HEK293T (cell line): ENCODE results near the gene EPB41L4B.

Experiments
- CTCF ChIA-PET: fragments of 350-600 bp; formaldehyde crosslinking; extraction: SDS; loops from one replicate; lab custom pipeline; 2021; ENCODE audit warnings: antibody characterized with exemption, inconsistent platforms; lab: Yijun Ruan, JAX
- POLR2A ChIA-PET: fragments of 350-600 bp; formaldehyde crosslinking; extraction: SDS; loops from one replicate; lab custom pipeline; 2020; ENCODE audit warnings: antibody characterized with exemption, inconsistent platforms; lab: Yijun Ruan, JAX
- DNase-seq: peaks from one replicate; pipeline ENCODE4 v3.0.0; 2012; ENCODE audit warnings: mixed read lengths; ENCODE audit errors: extremely low spot score
- ARNT ChIP-seq: fragments of 450-650 bp; IDR thresholded peaks from 2 replicates; pipeline ENCODE4 v1.6.1; 2017; ENCODE audit warnings: mild to moderate bottlenecking
- BHLHE40 ChIP-seq: fragments of 450-650 bp; IDR thresholded peaks from 2 replicates; pipeline ENCODE4 v1.6.1; 2016; ENCODE audit warnings: mild to moderate bottlenecking, moderate library complexity, borderline replicate concordance
- CTBP1 ChIP-seq: fragments of 450-650 bp; IDR thresholded peaks from 2 replicates; pipeline ENCODE4 v1.6.1; 2016; ENCODE audit warnings: borderline replicate concordance
- ELF4 ChIP-seq: fragments of 450-650 bp; IDR thresholded peaks from 2 replicates; pipeline ENCODE4 v1.6.1; 2017; ENCODE audit warnings: antibody characterized with exemption
- FOXA1 ChIP-seq: fragments of 450-650 bp; IDR thresholded peaks from 2 replicates; pipeline ENCODE4 v1.6.1; 2016; ENCODE audit warnings: mild to moderate bottlenecking
- FOXK2 ChIP-seq: fragments of 450-650 bp; IDR thresholded peaks from 2 replicates; pipeline ENCODE4 v1.6.1; 2016; ENCODE audit warnings: mild to moderate bottlenecking
- FOXM1 ChIP-seq: fragments of 450-650 bp; IDR thresholded peaks from 2 replicates; pipeline ENCODE4 v1.6.1; 2017; ENCODE audit warnings: mild to moderate bottlenecking, borderline replicate concordance
- HDGF ChIP-seq: fragments of 450-650 bp; IDR thresholded peaks from 2 replicates; pipeline ENCODE4 v1.6.1; 2017; ENCODE audit warnings: antibody characterized with exemption, borderline replicate concordance
- L3MBTL2 ChIP-seq: fragments of 450-650 bp; conservative IDR thresholded peaks from 2 replicates; pipeline ENCODE4 v1.6.1; 2016; ENCODE audit warnings: mild to moderate bottlenecking
- LEF1 ChIP-seq: fragments of 450-650 bp; IDR thresholded peaks from 2 replicates; pipeline ENCODE4 v1.6.1; 2017; ENCODE audit warnings: mild to moderate bottlenecking, borderline replicate concordance
- NFRKB ChIP-seq: fragments of 450-650 bp; IDR thresholded peaks from 2 replicates; pipeline ENCODE4 v1.6.1; 2016; ENCODE audit warnings: mild to moderate bottlenecking, moderate library complexity
- SP1 ChIP-seq: fragments of 450-650 bp; IDR thresholded peaks from 2 replicates; pipeline ENCODE4 v1.6.1; 2017
- SUZ12 ChIP-seq: fragments of 450-650 bp; IDR thresholded peaks from 2 replicates; pipeline ENCODE4 v1.6.1; 2016; ENCODE audit warnings: mild to moderate bottlenecking
- TARDBP ChIP-seq: fragments of 450-650 bp; IDR thresholded peaks from 2 replicates; pipeline ENCODE4 v1.6.1; 2016
- ZNF384 ChIP-seq: fragments of 450-650 bp; IDR thresholded peaks from 2 replicates; pipeline ENCODE4 v1.6.1; 2016
- TF ChIP-seq, protein P1 (sequence below): fragments of 450-650 bp; IDR thresholded peaks from 2 replicates; pipeline ENCODE4 v1.6.1; 2016

EPB41L4B gene

DNA sequence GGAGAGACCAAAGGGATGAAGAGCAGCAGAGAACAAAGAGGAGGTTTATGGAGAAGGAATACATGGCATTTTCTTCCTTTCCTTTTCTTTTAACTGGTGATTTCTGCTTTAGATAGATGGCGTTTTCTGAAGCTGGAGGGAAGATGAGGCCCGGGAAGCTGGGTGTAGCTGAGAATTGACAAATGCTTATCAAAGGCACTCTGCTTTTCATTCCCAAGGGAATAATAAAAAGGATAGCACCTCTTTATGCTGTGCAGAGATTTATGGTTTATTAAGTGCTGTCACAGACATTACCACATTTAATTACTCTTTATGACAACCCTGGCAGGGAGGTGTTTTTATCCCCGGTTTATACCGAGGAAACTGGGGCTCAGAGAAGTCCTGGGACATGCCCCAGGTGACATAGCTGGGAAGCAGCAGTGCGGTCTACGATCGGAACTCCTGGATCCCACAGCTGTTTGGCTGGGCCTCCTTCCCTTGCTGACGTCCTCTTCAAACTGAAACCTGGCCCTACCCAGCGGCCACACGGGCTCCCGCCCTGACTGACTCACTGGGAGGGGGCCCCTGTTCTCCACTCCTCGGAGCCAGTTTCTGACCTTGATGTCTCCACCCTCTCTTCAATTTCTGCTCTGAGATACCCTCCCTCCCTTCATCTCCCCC is 8.2 kb upstream of the EPB41L4B start:
- CTCF ChIA-PET, result interaction anchor here (0.7 kb wide), 1 partner anchor 11 kb away, joined by 3 read pairs; no protein-coding TSS in a partner anchor
- TF ChIP-seq ARNT (no peak), FOXM1 (no peak)
- TF ChIP-seq, protein P1, sequence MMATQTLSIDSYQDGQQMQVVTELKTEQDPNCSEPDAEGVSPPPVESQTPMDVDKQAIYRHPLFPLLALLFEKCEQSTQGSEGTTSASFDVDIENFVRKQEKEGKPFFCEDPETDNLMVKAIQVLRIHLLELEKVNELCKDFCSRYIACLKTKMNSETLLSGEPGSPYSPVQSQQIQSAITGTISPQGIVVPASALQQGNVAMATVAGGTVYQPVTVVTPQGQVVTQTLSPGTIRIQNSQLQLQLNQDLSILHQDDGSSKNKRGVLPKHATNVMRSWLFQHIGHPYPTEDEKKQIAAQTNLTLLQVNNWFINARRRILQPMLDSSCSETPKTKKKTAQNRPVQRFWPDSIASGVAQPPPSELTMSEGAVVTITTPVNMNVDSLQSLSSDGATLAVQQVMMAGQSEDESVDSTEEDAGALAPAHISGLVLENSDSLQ, result 0 out of 2 replicates have a peak, but pooled peaks have one; percentile 23
- DNase-seq, result peak; percentile 34
- POLR2A ChIA-PET, result no interaction called here

DNA sequence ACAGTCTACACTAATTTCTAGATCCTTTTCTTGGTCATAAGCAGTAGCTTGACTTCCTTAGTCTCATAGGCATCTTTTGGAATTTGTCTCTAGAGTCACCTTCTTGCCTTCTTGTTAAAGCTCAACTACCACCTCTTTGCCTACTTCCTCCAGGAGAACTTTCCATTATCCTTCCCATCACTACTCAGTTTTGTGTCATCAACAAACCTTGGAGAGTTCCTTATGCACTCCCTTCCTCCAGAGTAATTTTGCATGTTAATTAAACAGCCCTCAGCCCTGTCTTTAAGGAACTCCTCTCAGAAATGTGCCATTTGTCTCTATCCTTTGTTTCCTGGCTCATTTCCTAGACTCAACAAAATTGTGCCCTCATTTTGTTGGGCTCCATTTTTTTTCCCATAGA is 4.2 kb upstream of the EPB41L4B start:
- TF ChIP-seq, protein P1, result no peak
- TF ChIP-seq FOXK2, result no peak
- TF ChIP-seq CTBP1, result no peak
- no peak for TF ChIP-seq FOXM1
- TF ChIP-seq HDGF, result no peak
- no peak for TF ChIP-seq SP1
- TF ChIP-seq LEF1, result no peak
- TF ChIP-seq L3MBTL2, result no peak
- TF ChIP-seq ZNF384, result no peak
- TF ChIP-seq BHLHE40, result no peak
- TF ChIP-seq TARDBP, result no peak
- TF ChIP-seq SUZ12, result no peak
- TF ChIP-seq ARNT, result no peak
- no peak for TF ChIP-seq FOXA1
- TF ChIP-seq NFRKB, result no peak
- ChIA-PET CTCF (no interaction called here), POLR2A (no interaction called here)
- no peak for DNase-seq

DNA sequence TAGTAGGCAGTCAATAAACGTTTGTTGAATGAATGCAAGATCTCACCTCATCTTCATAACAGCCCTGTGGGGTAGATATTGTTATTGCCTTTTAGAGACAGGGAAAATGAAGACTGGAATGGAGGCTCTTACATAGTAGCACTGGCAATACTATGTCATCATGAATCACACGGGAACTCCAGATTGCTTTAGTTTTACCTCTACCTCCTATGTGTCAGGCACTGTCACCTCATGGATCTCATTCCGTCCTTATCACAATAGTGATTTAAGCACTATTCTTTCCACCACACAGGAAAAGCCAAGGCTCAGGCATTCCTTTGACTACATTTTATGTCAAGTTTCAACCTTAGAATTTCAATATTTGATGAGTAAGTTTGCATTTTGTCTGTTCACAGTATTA is 2.9 kb upstream of the EPB41L4B start:
- ChIA-PET CTCF (no interaction called here), POLR2A (no interaction called here)
- TF ChIP-seq L3MBTL2 (no peak), NFRKB (no peak), FOXM1 (no peak), FOXK2 (no peak), FOXA1 (no peak), CTBP1 (no peak), LEF1 (no peak), BHLHE40 (no peak), HDGF (no peak), ZNF384 (no peak), SP1 (no peak), ELF4 (no peak), SUZ12 (no peak), ARNT (no peak), TARDBP (no peak)
- TF ChIP-seq, protein P1, result no peak
- DNase-seq, result no peak

DNA sequence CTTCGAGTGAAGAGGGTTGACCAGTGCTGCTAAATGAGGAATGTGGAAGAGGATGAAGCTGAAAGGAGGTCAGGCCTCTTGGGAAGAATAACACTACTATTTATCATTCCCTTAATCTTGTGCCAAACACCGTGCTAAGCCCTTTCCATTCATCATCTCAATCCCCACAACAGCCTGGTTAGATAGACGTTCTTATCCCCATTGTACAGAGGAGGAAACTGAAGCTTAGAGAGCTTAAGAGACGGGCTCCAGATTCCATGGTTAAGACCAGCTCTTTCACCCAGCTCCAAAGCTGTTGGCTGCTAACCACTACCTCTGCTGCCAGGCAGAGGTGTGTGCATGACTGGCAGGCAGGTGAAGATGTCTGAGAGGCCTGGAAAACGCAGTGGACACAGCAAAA is 868 bp upstream of the EPB41L4B start:
- DNase-seq, result no peak
- ChIA-PET POLR2A (no interaction called here), CTCF (interaction anchor here (0.7 kb wide), 1 partner anchor 24 kb away, joined by 3 read pairs; no protein-coding TSS in a partner anchor)
- no peak for TF ChIP-seq L3MBTL2
- no peak for TF ChIP-seq FOXK2

DNA sequence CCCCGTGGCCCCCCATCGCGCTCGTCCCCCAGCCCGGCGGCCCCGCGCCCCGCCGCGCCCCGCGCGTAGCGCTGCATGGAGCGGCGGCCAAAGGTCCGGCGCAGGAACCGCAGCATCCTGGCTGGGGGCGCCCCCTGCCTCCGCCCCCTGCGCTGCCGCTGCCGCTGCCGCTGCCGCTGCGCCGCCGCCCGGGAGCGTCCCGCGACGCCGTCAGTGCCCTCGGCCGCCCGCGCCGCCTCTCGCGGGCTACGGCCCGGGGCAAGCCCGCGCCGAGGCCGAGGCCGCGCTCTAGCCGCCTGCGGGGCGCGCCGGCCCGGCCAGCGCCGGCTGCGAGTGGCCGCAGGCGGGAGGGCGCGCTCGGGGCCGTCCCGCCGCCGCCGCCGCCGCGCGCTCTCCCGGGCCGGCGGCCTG is 523 bp downstream of the EPB41L4B start:
- POLR2A ChIA-PET, result no interaction called here
- TF ChIP-seq LEF1 (no peak), FOXA1 (no peak), CTBP1 (no peak), FOXM1 (peak; percentile 34; the same call in 1 of the 2 replicates), HDGF (no peak)
- TF ChIP-seq, protein P1, result no peak
- peak; percentile 54 for DNase-seq
- CTCF ChIA-PET, result no interaction called here

DNA sequence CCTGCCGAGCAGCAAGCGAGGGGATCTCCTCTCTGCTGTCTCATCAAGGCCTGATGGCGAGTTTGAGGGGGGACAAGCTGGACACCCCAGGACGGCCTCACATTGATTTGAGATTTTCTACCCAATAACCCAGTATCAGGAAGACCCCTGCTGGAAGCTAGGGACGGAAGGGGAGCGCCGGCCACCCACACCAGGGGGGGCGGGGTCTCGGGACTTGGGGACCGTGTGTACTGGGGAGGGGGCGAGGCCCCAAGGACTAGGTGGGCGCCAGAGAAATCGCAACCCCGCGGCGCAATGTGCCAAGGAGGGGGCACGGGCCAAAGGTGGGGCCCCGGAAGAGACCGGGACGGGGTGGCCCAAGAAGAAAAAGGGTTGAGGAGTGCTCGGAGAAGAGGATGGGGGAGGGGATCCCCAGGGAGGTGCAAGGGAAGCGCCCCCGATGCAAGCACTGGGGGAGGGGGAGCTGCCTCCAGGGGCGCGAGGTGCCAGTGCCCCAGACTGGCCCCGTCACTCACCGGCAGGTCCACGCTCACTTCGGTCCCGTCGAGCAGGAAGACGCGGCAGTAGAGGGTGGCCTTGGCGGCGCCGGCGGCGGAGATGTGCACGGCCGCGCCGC is 1.1 kb downstream of the EPB41L4B start:
- CTCF ChIA-PET, result no interaction called here

More for the DNA sequence above, 1.1 kb downstream of the EPB41L4B start:
- TF ChIP-seq, protein P1, result 0 out of 2 replicates have a peak, but pooled peaks have one; percentile 3
- TF ChIP-seq FOXM1, result no peak
- POLR2A ChIA-PET, result interaction anchor here (1.1 kb wide), 1 partner anchor 201 kb away, joined by 3 read pairs; no protein-coding TSS in a partner anchor
- no peak for DNase-seq
